DOHH2 (cell line): Measurements from ENCODE around the gene ZBTB3.

Experiments used
- H3F3A ChIP-seq: fragments of 200-600 bp; sonication (generic), shearing (Covaris generic); 2 replicates; pipeline ENCODE4 v1.6.0; 2016; ENCODE audit warnings: antibody characterized with exemption, mild to moderate bottlenecking; ENCODE audit not compliant: control insufficient read depth, insufficient read depth
- H3K27ac ChIP-seq: fragments of 200-600 bp; sonication (generic); 2 replicates; pipeline ENCODE4 v1.5.1; 2014; ENCODE audit warnings: low read depth, mild to moderate bottlenecking, low read length, moderate library complexity
- H3K27me3 ChIP-seq: fragments of 200-600 bp; sonication (generic); 2 replicates; pipeline ENCODE4 v1.6.1; 2014; ENCODE audit warnings: mild to moderate bottlenecking, low read length, mixed read lengths; ENCODE audit not compliant: control insufficient read depth
- H3K36me3 ChIP-seq: fragments of 200-600 bp; sonication (generic); 2 replicates; pipeline ENCODE4 v1.6.1; 2014; ENCODE audit warnings: mild to moderate bottlenecking, low read length, moderate library complexity, mixed read lengths; ENCODE audit not compliant: control insufficient read depth
- H3K4me1 ChIP-seq: fragments of 200-600 bp; sonication (generic); 2 replicates; pipeline ENCODE4 v1.6.1; 2014; ENCODE audit warnings: mild to moderate bottlenecking, low read length, mixed read lengths; ENCODE audit not compliant: control insufficient read depth
- H3K4me2 ChIP-seq: fragments of 200-600 bp; sonication (generic); 2 replicates; pipeline ENCODE4 v1.6.0; 2014; ENCODE audit warnings: mild to moderate bottlenecking, low read length, moderate library complexity
- H3K4me3 ChIP-seq: fragments of 200-600 bp; sonication (generic); 2 replicates; pipeline ENCODE4 v1.5.1; 2014; ENCODE audit warnings: mild to moderate bottlenecking, low read length, mixed read lengths
- H3K79me2 ChIP-seq: fragments of 200-600 bp; sonication (generic); 2 replicates; pipeline ENCODE4 v1.6.1; 2014; ENCODE audit warnings: mild to moderate bottlenecking, low read length, mixed read lengths; ENCODE audit not compliant: control insufficient read depth
- H3K9me2 ChIP-seq: fragments of 200-600 bp; sonication (generic); replicated peaks from 2 replicates; pipeline ENCODE4 v1.6.1; 2014; ENCODE audit warnings: mild to moderate bottlenecking, low read length, mixed read lengths; ENCODE audit not compliant: control insufficient read depth
- H3K9me3 ChIP-seq: fragments of 200-600 bp; sonication (generic); 2 replicates; pipeline ENCODE4 v1.6.1; 2014; ENCODE audit warnings: antibody characterized with exemption, low read length, mixed read lengths; ENCODE audit not compliant: control insufficient read depth, insufficient read depth
- H4K20me1 ChIP-seq: fragments of 200-600 bp; sonication (generic); 2 replicates; pipeline ENCODE4 v1.6.0; 2014; ENCODE audit warnings: low read depth, mild to moderate bottlenecking, antibody characterized with exemption, low read length, moderate library complexity; ENCODE audit not compliant: control insufficient read depth, insufficient read depth
- EZH2phosphoT487 ChIP-seq: fragments of 200-600 bp; sonication (generic); IDR thresholded peaks from 2 replicates; pipeline ENCODE4 v1.6.1; 2017; ENCODE audit warnings: borderline replicate concordance, mild to moderate bottlenecking, antibody characterized with exemption, low read length, moderate library complexity, mixed read lengths
- TF ChIP-seq, protein P1 (sequence below): fragments of 200-600 bp; sonication (generic); IDR thresholded peaks from one replicate; pipeline ENCODE4 v1.5.1; 2014; ENCODE audit warnings: antibody characterized with exemption, mild to moderate bottlenecking, low read depth, low read length; ENCODE audit not compliant: poor library complexity, severe bottlenecking

ZBTB3 gene

DNA sequence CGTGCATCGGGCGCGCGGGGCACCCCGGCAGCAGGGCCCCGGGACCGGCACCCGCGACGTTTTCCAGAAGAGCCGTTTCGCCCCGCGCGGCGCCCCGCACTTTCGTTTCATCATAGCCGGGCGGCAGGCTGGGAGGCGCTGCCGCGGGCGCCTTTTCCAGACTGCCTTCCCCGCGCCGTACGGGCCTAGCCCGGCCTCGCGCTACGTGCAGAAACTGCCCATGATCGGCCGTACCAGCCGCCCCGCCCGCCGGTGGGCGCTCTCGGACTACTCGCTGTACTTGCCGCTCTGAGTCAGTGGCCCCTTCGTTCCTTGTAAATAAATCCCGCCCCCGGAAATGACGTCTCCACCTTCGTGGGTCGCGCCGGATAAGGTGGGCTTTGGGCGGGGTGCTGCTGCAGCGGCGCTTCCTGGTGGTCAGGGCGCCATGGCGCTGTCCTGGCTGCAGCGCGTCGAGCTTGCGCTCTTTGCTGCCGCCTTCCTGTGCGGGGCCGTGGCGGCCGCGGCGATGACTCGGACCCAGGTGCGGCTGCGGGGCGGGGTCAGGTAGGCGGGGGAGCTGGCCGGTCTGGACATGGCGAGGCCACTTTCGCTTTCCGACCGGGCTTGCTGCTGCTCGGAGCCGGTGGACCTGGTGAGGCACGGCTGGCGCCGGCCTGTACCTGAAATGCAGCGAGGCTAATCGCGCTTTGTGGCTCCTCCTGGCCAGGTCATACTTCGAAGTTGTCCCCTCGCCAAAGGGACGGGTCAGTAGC lies 33.2 kb upstream of the ZBTB3 start, which contains the start of gene TMEM179B:
TSS of gene TMEM179B (plus strand) at position 398 of the 755 bp plus-strand sequence. CDS start at position 428, 30 bp downstream.
- Histone ChIP-seq H3K9me3 (no peaks in the 10 kb centered on the region), H3K36me3 (peaks cover 64% of the 10 kb centered on the region), H4K20me1 (no peaks in the 10 kb centered on the region; the same call in 1 of the 2 replicates), H3K79me2 (peaks cover 58% of the 10 kb centered on the region), H3K27me3 (no peaks in the 10 kb centered on the region), H3K27ac (peak within 1 kb of the TSS; percentile 60), H3F3A (peaks cover 20% of the 10 kb centered on the region), H3K4me3 (peak within 1 kb of the TSS; percentile 83), H3K9me2 (no peaks in the 10 kb centered on the region), H3K4me2 (peak within 1 kb of the TSS; percentile 59), H3K4me1 (peaks cover 39% of the 10 kb centered on the region)
- TF ChIP-seq, protein P1, sequence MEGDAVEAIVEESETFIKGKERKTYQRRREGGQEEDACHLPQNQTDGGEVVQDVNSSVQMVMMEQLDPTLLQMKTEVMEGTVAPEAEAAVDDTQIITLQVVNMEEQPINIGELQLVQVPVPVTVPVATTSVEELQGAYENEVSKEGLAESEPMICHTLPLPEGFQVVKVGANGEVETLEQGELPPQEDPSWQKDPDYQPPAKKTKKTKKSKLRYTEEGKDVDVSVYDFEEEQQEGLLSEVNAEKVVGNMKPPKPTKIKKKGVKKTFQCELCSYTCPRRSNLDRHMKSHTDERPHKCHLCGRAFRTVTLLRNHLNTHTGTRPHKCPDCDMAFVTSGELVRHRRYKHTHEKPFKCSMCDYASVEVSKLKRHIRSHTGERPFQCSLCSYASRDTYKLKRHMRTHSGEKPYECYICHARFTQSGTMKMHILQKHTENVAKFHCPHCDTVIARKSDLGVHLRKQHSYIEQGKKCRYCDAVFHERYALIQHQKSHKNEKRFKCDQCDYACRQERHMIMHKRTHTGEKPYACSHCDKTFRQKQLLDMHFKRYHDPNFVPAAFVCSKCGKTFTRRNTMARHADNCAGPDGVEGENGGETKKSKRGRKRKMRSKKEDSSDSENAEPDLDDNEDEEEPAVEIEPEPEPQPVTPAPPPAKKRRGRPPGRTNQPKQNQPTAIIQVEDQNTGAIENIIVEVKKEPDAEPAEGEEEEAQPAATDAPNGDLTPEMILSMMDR = no peak
- TF ChIP-seq EZH2phosphoT487 = no peak

GRCh38 chr11:62786318-62787004 lies 32.5 kb upstream of the ZBTB3 start:
- peaks cover 62% of the 10 kb centered on the region for H3K36me3 ChIP-seq
- H3K4me2 ChIP-seq = peak overlapping the region; percentile 59
- H3K4me3 ChIP-seq = peak overlapping the region; percentile 83
- no peaks in the 10 kb centered on the region for H3K27me3 ChIP-seq
- peak overlapping the region; percentile 60 for H3K27ac ChIP-seq
- no peak for TF ChIP-seq EZH2phosphoT487
- TF ChIP-seq, protein P1 = peak; percentile 94
- H3K4me1 ChIP-seq = peaks cover 36% of the 10 kb centered on the region
- H3K79me2 ChIP-seq = peaks cover 51% of the 10 kb centered on the region
- peaks cover 17% of the 10 kb centered on the region; the same call in 1 of the 2 replicates for H3F3A ChIP-seq
- no peaks in the 10 kb centered on the region for H3K9me2 ChIP-seq
- H3K9me3 ChIP-seq = no peaks in the 10 kb centered on the region
- H4K20me1 ChIP-seq = no peaks in the 10 kb centered on the region; the same call in 1 of the 2 replicates

- H3K4me1 ChIP-seq = peaks cover 8% of the 10 kb centered on the region
- H3K9me2 ChIP-seq = no peaks in the 10 kb centered on the region
- H3K4me3 ChIP-seq = no peak overlapping the region
- H3K36me3 ChIP-seq = peaks cover 43% of the 10 kb centered on the region
- H4K20me1 ChIP-seq = no peaks in the 10 kb centered on the region
- H3K27me3 ChIP-seq = no peaks in the 10 kb centered on the region
- H3K9me3 ChIP-seq = no peaks in the 10 kb centered on the region
- no peak overlapping the region for H3K4me2 ChIP-seq
- H3F3A ChIP-seq = peaks cover 11% of the 10 kb centered on the region; the same call in 1 of the 2 replicates
- TF ChIP-seq, protein P1 = no peak
- TF ChIP-seq EZH2phosphoT487 = no peak
- H3K27ac ChIP-seq = no peak overlapping the region
- H3K79me2 ChIP-seq = peaks cover 14% of the 10 kb centered on the region
Observed at GRCh38 chr11:62782753-62783152, 28.8 kb upstream of the ZBTB3 start.
